SK-MEL-5 (cell line): ENCODE data around the gene DNAH11. TPM values are rescaled to one million over a fixed set of nuclear protein-coding genes. Genes with fewer than 3 reads are reported as not detected.
"Not testable (repeated sequence)": the region's sequence is repeated elsewhere in the genome, so short reads cannot be mapped to it uniquely, and the experiment has no call there.

Experiments
- DNase-seq: peaks from one replicate; pipeline ENCODE4 v3.0.0-alpha.2; 2016; ENCODE audit warnings: low read depth, low spot score
- in situ Hi-C: cut with HindIII; loops from 2 replicates; pipeline ENCODE4 v1.10.0; 2016; ENCODE audit warnings: low sequenced_read_pairs, high pct_unique_total_duplicates, low pct_unique_long_range_greater_than_20kb
- polyA plus RNA-seq, 2 experiments: library from polyadenylated mRNA; depleted of rRNA; stranded (reverse); fragments of >200 nt; gene quantifications; 2 replicates each; pipeline ENCODE4 v1.2.3, GENCODE V29; 2015
- total RNA-seq: library from RNA; depleted of rRNA; stranded (reverse); fragments of >200 nt; shearing (Covaris generic); gene quantifications from 2 replicates; pipeline ENCODE4 v1.2.3, GENCODE V29; 2014; rRNA removed

Gene DNAH11
- 0.40 and 1.7 TPM in 2 replicates for total RNA-seq
- polyA plus RNA-seq (2015; cell fraction: cytosol; rRNA removed), result 0.37 and 0.95 TPM in 2 replicates
- polyA plus RNA-seq (2015; cell fraction: nucleus; rRNA removed), result 0.37 and 3.2 TPM in 2 replicates

GRCh38 chr7:21542891-21543527 is at the start of gene DNAH11:
DNAH11 (plus strand) TSS chr7:21543039; CDS start chr7:21543246, 207 bp downstream.
- DNase-seq, result no peak
- in situ Hi-C loops, result no loop called here

GRCh38 chr7:21495731-21496130 is 47.1 kb upstream of the DNAH11 start:
- in situ Hi-C loops, result no loop called here
- no peak for DNase-seq

GRCh38 chr7:21497072-21497471 is 45.8 kb upstream of the DNAH11 start:
- in situ Hi-C loops, result no loop called here
- DNase-seq, result no peak

- in situ Hi-C loops, result loop anchor here (25.0 kb wide), 1 partner anchor 238 kb away; no protein-coding TSS in a partner anchor
- DNase-seq, result no peak
Measured at GRCh38 chr7:21500117-21500832, 42.6 kb upstream of the DNAH11 start.

GRCh38 chr7:21504021-21504420 is 38.8 kb upstream of the DNAH11 start:
- DNase-seq, result peak; percentile 24
- in situ Hi-C loops, result loop anchor here (25.0 kb wide), 1 partner anchor 242 kb away; no protein-coding TSS in a partner anchor

GRCh38 chr7:21507627-21508343 is 35.1 kb upstream of the DNAH11 start:
- DNase-seq, result peak; percentile 84
- in situ Hi-C loops, result loop anchor here (25.0 kb wide), 1 partner anchor 245 kb away; no protein-coding TSS in a partner anchor

- DNase-seq, result no peak
- in situ Hi-C loops, result loop anchor here (25.0 kb wide), 1 partner anchor 246 kb away; no protein-coding TSS in a partner anchor
Measured at GRCh38 chr7:21508538-21508937, 34.3 kb upstream of the DNAH11 start.

GRCh38 chr7:21514062-21514461 is 28.8 kb upstream of the DNAH11 start:
- in situ Hi-C loops, result loop anchor here (25.0 kb wide), 1 partner anchor 252 kb away; no protein-coding TSS in a partner anchor

GRCh38 chr7:21524680-21525079 is 18.2 kb upstream of the DNAH11 start:
- in situ Hi-C loops, result loop anchor here (25.0 kb wide), 1 partner anchor 262 kb away; no protein-coding TSS in a partner anchor
- DNase-seq, result no peak

More at GRCh38 chr7:21514062-21514461, 28.8 kb upstream of the DNAH11 start:
- no peak for DNase-seq

GRCh38 chr7:21526007-21526406 is 16.8 kb upstream of the DNAH11 start:
- in situ Hi-C loops, result no loop called here
- peak; percentile 65 for DNase-seq

- in situ Hi-C loops, result no loop called here
- DNase-seq, result no peak
Measured at GRCh38 chr7:21526448-21526847, 16.4 kb upstream of the DNAH11 start.

- DNase-seq, in situ Hi-C loops: not testable (repeated sequence)
Measured at GRCh38 chr7:21532485-21532884, 10.4 kb upstream of the DNAH11 start.

- in situ Hi-C loops, result not testable (repeated sequence)
Measured at GRCh38 chr7:21533646-21534045, 9.2 kb upstream of the DNAH11 start.

GRCh38 chr7:21536445-21537118 is 6.3 kb upstream of the DNAH11 start:
- in situ Hi-C loops, DNase-seq: not testable (repeated sequence)

More at GRCh38 chr7:21533646-21534045, 9.2 kb upstream of the DNAH11 start:
- not testable (repeated sequence) for DNase-seq

- in situ Hi-C loops, result no loop called here
- DNase-seq, result no peak
Measured at GRCh38 chr7:21538936-21539495, 3.8 kb upstream of the DNAH11 start.

- DNase-seq, result no peak
- in situ Hi-C loops, result no loop called here
Measured at GRCh38 chr7:21543528-21544302, 876 bp downstream of the DNAH11 start.
